Coronary artery (tissue), 2 donors: Measurements from ENCODE around the gene C1orf21.

Source experiments
- DNase-seq: peaks from one replicate; pipeline ENCODE4 v3.0.0-alpha.2; 2017; ENCODE audit warnings: low spot score
- H3K27ac ChIP-seq, 2 donors: fragments of 200-600 bp; sonication (generic); one replicate each; pipeline ENCODE4 v1.5.1; 2016 to 2019
- H3K4me3 ChIP-seq: fragments of 200-600 bp; sonication (generic); 2 replicates; pipeline ENCODE4 v1.5.1; 2016; ENCODE audit warnings: mild to moderate bottlenecking, moderate library complexity
- CTCF ChIP-seq: fragments of 200-600 bp; sonication (generic); IDR thresholded peaks from one replicate; pipeline ENCODE4 v1.5.1; 2019; ENCODE audit warnings: antibody characterized with exemption

The C1orf21 gene

GRCh38 chr1:184577319-184577718 lies 190.5 kb downstream of the C1orf21 start:
- Histone ChIP-seq H3K27ac (peak overlapping the region in 1 of 2 donors; percentile 65), H3K4me3 (no peak overlapping the region)
- TF ChIP-seq CTCF: no peak
- DNase-seq: no peak

- no peak for DNase-seq
- no peak overlapping the region for H3K4me3 ChIP-seq
- no peak overlapping the region for H3K27ac ChIP-seq
- TF ChIP-seq CTCF: no peak
Measured at GRCh38 chr1:184582411-184582810, 195.6 kb downstream of the C1orf21 start.

- DNase-seq: no peak
- no peak for TF ChIP-seq CTCF
- H3K27ac ChIP-seq: no peak overlapping the region
- H3K4me3 ChIP-seq: no peak overlapping the region
Measured at GRCh38 chr1:184583849-184584248, 197.0 kb downstream of the C1orf21 start.

GRCh38 chr1:184588701-184589100 lies 201.9 kb downstream of the C1orf21 start:
- no peak overlapping the region for H3K27ac ChIP-seq
- no peak for TF ChIP-seq CTCF
- no peak for DNase-seq
- no peak overlapping the region for H3K4me3 ChIP-seq

- TF ChIP-seq CTCF: no peak
- H3K4me3 ChIP-seq: no peak overlapping the region
- no peak overlapping the region for H3K27ac ChIP-seq
- DNase-seq: no peak
Measured at GRCh38 chr1:184590163-184590750, 203.4 kb downstream of the C1orf21 start.

GRCh38 chr1:184593597-184593996 lies 206.8 kb downstream of the C1orf21 start:
- no peak overlapping the region for H3K27ac ChIP-seq
- no peak for DNase-seq
- no peak overlapping the region for H3K4me3 ChIP-seq
- no peak for TF ChIP-seq CTCF

GRCh38 chr1:184595596-184595995 lies 208.8 kb downstream of the C1orf21 start:
- no peak for DNase-seq
- no peak overlapping the region for H3K4me3 ChIP-seq
- no peak overlapping the region for H3K27ac ChIP-seq
- TF ChIP-seq CTCF: no peak
